HG03159 (cell line): ENCODE measurements around the gene ZFHX3.

ENCODE experiments used
- ATAC-seq: cut with Tn5 transposase; IDR thresholded peaks from one replicate; pipeline ENCODE4 v1.9.1; 2021; ENCODE audit warnings: mild to moderate bottlenecking, moderate library complexity; ENCODE audit not compliant: unreplicated experiment

The ZFHX3 gene

DNA sequence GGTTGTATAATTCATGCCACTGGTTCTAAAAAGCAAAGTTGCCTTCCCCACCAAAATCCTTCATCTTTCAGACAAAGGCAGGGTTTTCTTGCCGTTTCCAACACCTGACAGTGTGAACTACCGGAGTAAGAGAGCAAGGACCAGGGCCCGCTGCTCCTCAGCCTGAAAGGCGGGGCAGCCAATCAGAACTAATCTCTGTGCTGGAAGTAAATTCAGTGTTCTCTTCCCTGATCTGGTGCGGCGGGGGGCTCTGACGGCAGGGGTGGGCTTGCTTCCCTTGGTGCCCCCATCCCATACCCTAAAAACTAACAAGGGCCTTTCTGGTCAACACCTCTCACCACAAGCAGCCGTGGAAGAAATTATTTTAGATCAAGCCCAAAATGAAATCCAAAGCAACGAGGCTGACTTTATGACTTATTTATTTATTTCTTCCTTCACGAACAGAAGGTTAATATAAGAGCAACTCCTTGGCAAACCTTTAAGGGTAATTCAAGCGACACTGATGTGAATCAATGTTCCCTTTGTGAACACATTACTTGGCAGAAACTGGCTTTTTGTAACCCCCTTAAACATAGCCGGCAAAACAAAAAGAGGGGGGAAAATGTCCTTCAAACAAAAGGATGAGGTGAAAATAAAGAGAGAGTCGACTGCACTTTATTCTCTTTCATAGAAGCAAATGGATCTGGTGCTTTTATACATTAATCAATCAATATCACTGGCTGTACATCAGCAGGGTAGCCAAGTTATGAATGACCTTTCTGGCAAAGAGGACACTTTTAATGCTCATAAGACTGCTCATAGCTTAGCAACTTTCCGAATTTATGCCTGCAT is 189.9 kb downstream of the ZFHX3 start:
- no peak for ATAC-seq

DNA sequence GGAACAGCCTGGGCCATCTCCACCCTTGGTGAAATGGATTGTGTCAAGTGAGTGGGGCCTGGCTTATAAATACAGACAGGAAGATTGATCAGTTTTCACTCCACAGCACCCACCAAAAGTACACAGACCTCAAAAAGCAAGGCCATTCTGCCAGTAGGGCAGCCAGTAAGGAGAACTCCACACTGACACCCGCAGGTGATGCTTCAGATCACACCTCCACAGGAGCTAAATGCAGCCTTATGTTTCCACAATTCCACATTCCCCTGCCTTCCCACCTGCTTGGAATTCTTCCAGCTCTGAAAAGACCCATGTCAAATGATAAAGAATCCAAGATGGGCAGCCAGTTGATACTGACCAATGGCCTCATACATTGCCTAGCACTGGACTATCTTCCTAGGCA is 191.1 kb downstream of the ZFHX3 start:
- ATAC-seq, result no peak

DNA sequence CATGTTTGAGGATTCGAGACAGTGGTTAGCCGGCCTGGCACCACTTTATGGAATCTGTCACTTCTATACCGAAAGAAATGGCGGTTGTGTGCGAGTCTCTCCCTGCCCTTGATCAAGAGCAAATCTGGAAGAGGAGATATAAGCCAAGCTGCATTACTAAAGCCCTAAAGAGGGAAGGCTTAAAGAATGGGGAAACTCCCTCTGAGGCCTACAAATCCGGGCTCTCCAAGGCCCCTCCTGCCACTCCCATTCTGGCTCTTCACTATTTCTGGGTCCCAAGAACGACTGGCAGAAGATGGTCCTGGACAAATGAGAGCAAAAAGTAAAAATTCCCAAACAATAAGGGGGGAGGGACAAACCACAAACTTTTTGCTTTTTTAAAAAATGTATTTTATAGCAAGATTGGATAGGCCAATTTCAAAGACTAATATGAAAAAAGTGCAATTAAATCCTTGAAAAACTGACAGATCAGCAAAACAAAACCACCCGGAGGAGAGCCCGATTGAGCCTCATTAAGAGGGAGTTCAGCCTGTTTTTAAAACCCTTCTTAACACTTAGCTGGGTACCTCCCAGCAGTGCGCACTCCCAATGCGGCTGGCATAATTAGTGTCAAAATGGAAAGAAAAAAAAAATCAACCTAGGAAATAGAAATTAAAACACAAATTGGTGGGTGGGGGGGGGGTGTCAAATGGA is 193.5 kb downstream of the ZFHX3 start:
- ATAC-seq, result no peak

DNA sequence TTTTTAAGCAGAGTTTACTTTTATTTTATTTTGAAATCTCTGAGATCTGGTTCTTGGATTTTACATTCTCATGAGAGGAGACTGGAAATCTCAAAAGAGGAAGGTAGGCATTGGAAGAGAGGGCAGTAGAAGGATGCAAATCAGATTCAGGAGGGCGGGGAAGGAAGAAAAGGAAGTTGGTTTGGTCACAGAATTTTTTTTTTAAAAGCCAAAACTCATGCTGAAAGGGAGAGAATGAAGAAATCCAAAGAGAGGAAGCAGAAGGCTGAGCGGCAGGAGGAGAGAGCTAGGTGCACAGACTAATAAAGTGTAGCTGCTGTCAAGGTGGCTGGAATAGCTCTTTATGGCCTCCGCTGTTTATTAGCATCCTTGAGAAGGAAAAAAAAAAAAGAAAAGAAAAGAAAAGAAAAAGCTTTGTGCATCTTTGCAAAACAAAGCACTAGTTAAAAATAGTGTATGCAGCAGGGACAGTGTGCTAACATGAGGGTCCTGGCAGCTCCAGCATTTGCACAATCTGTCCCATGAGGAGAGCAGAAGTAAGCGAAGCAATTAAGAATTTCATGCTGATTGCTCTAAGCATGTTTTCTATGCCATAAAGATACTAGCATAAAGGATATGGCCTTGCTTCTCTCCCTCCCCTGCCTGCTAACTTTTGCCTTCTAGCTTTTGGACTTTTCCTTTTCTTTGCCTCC is 194.2 kb downstream of the ZFHX3 start:
- no peak for ATAC-seq

DNA sequence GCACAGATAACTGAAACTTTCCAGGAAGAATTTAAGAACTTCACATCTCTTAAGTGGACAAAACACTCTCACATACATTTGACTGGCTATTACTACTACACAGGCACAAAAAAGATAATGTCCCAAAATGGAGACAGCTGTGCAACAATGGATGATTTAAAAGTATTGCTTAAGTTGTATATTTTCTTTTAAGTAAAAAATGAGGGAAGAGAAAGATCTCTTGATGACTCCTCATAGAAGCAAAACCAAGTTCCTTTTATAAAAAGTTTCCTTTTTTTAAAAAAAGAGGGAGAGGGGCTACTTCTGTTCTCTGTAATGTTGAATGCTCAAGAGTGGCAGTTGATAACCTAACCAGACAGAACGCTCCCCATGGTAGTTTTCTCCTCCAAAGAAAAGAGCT is 195.5 kb downstream of the ZFHX3 start:
- ATAC-seq, result no peak

DNA sequence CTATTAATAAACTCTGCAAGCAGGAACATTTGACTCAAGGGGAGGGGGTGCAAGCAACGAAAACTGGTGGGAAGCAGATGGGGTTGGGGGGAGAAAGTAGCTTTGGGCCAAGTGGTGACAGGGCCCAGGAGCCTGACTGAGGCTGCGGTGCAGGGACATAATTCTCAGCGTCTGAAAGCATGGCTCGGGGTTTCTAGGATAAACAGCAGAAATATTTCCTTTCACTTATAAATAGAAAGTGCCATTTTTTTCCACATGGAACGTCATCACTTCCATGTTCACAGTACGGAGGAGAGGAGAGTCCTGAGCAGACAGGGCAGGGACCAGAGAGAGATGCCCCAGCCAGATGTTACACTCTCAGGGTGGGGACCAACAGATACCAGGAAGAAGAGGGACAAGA is 197.1 kb downstream of the ZFHX3 start:
- ATAC-seq, result no peak

DNA sequence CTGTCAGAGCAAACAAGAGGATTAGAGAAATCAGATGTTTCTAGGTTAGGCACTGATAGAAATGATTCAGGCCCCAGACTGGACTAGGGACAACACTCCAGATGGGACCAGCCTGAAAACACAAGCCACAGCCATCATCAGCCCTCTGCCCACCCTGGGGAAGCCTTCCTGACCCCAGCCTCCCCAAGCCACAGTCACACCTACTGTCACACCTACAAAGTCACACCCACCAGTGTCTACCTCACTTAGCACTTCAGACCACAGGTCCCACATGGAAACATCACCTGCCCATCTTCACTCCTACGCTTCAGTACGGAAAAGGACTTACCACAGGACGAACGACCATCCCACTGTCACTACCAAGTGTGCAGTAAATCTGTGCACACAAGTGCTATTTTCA is 197.9 kb downstream of the ZFHX3 start:
- no peak for ATAC-seq

DNA sequence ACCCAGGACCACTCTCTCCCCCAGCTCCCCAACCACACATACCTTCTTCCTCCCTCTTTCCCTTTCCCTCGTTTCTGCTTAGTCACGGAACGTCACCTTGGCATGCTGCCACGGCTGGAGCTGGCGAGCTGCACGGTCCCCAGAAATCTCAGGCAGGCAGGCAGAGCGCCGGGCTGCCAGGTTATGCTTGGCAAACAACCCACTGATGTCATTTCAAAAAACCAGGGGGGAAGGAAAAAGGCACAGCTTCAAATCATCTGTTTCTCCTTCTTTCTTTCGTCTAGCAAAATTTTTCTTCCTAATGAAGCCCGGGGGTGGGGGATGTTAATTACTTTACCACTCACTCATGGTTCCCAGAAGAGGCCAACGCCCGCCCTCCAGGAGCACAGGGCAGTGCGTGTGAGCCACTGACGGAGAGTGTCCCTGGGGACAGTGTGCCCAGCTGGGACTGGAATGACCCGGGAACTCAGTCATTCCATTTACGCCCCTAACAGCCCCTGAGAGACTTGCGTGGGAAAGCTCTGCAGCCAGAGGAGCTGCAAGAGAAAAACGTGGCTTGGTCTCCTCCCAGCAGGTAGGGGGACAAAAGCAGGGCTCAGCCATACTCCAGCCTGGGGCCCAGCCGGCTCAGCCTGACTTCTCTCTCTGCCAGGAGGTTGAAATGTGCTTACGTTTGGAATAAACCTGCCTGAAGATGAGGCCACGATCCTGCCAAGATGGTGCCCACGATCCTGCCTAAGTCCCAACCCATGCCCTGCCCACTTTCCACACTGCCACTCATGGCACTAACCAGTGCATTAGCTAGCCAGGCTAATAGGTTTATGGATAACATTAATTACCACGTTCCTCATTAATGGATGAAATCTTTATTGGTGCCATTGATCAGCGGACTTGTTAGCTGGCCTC is 198.9 kb downstream of the ZFHX3 start:
- no peak for ATAC-seq

DNA sequence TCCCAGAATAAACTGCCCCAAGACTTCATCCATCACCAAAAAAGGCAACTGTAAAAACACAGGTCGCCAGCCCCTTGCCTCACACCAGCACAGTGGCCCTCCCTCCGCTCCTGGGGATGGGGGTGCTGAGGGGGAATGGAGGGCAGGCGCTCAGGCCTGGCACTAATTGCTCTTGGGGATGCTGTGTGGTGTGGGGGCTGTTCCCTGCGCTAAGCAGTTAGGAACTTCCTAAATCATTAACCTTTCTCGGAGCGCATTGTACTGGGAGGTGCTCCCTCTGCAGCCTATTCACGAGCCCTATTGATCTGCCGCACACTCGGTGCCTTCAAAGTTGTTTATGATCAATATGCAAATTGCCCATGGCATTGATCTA is 199.9 kb downstream of the ZFHX3 start:
- ATAC-seq, result no peak

DNA sequence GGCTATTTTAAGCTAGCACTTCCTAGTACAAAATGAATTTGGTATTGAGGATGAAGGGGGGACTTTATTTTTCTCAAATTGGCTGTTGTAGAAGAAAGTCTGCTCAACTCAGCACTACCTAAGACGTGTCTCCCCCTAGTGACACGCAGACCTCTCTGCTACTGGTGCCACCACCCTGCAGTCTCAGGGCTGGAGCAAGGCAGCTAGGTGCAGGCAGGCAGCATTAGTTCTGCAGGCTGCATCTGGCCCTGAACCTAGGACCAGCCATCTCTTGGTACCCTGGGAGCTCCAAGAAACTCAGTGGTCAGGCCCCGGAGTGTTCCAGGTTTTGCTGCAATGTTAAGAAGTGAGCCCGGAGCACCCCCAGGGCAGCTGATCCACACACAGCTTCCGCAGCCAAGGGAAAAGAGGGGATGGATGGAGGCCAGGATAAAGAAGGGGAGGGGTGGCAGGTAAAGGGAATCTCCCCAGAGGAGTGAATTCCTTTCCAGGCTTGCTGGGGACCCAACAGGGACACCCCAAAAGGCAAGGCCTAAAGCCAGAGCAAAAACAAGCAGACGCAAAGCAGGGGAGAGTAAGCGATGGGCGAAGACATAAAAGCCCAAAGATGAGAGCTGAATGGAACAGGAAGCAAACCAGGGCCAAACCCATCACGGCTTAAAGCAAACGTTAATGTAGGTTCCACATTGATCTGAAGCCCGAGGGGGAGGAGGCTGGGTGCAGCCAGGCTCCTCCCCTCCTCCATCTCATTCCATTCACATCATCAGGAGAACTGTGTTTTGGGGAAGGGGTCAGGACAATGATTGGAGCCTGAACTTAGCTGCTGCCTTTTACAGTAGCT is 200.5 kb downstream of the ZFHX3 start:
- no peak for ATAC-seq

DNA sequence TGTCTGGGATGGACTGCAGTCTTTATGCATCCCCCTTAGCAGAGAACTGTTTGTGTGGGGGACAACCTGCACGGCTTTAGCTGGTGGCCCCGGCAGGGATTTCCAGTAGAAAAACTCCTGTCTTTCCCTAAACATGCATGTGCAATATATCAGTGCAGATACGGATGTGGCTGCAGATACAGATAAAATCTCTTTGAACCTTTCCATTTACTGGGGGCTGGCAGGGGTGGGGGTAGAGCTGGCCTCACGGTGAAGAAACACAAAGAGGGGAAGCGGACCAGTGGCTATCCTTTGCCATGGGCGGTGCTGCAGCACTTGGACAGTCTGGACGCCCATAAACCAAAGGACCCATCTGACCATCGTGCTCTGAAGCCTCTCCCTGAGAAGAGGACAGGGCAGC is 201.3 kb downstream of the ZFHX3 start:
- ATAC-seq, result no peak

DNA sequence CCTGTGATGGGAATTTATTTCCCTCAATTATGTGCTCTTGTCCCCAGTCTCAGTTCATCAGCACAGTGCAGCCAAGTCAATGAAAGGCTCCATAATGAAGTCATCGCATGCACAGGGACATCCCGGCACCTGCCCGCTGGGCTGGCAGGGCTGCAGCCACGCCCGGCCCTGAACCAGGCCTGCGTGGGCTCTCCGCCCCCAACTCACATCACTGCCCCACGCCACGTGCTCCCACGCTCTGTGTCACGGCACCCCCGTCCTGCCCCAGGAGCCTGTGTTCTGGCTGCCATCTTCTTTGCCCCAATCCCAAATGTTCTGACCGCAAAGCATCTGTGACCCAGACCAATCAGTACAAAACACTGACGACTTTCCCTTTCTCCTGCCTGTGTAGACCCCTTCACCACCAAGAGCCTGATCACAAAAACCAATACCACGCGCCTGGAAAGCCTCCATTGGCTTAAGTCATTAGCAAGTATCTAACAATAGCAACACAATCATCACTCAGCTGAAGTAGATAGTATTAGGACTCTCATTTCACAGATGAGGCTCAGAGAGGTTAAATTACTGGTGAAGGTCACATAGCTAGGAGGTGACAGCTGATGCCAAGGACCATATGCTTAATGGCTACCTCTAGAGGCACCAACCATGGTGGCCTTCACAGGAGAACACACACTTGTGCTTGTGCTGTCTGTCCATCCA is 202.5 kb downstream of the ZFHX3 start:
- no peak for ATAC-seq

DNA sequence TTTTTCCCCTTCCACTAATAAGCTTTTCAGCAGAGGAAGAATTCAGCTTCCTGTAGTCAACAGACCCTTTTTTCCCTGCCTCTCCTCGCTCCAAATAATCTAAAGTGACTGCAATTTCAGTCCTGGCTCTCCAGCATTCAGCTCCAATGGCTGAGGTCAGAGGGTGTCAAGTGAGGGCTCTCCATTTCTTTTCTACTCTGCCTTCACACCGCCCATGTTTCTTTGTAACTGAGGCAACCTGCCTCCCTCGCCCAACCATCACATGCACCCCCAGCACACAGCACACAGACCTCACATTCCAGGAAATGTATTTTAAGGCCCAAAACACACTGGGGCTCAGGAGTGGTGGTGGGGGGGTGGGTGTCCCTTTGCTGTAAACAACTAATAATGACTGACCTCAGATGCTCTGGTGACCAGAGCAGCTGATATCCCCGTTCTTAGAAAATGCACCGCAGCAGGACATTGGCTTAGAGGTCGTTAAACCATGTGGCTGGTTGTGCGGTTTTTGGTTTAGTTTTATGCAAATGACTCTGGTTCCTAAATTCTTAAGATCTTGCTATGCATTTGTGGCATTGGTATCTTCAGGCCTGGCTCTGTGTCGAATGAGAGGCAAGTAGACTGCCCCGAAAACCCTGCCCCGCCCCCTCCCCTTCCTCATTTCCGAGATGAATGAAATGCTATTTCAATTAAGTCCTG is 203.6 kb downstream of the ZFHX3 start:
- no peak for ATAC-seq

DNA sequence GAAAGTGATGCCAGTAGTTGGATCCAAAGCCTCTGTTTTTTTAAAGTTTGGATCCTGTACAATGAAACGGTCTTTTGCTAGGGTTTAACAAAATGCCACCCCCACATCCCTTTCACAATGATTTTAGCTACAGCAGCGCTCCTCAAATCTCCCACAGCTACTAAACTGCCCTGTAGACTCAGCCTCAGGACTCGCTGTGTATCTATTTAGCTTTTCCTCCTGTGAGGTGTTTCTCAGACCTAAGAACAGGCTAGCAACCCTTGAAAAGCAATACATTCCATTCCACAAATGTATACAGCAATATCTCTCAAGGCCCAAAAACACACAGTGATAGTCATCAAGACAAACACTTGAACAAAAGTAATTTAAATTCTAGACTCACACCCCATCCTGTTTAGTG is 206.4 kb downstream of the ZFHX3 start:
- ATAC-seq, result no peak

DNA sequence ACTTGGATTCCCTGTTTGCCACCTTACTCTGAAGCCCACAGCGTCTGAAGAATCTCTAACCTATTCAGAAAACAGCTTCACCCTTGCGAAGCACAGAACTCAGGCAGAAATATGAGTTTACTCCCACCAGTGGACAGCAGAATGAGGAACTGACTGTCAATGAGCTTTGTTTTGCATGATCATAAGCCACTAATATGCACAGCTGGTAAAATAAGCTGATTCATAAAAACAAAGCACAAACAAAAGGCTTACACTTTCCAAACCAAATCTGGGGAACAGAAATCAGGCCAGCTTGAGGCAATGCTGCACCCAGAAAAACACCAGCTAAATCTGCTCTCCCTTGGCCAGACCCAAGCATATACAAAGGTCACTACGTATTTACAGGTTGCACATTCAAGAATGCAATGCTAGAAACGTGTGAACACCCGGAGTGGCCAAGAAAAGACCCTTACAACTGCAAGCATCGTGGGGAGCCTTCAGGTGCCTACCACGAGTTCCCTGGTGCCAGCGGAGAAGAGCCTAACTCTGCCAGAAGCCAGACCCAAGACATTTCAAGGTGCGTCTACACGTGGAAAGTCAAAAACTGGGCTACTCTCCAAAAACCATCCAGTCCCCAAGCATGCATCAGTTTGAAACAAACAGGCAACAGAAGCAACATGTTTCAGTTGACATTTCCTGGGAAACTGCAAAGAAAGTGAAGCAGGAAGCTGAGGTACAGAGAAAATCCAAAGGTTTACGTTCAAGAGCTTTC is 207.1 kb downstream of the ZFHX3 start:
- ATAC-seq, result peak; percentile 53

DNA sequence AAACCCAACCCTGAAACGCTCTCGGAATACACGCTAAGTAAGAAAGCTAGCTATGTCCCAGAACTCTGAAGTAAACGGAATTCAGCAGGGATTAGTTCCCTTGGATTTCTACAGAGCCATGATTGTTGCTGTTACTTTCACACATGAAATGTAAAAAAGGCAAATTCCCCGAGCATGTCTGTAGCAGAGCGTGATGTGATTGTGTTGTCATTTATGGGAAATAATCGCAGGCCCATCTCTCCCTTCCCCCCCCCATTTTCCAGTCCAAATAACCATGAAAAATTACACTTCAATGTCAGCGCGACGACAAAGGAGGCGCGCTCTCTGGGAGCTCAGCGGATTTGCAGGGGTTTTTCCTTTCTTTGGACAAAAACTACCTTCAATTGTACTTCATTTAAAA is 209.0 kb downstream of the ZFHX3 start:
- ATAC-seq, result no peak

DNA sequence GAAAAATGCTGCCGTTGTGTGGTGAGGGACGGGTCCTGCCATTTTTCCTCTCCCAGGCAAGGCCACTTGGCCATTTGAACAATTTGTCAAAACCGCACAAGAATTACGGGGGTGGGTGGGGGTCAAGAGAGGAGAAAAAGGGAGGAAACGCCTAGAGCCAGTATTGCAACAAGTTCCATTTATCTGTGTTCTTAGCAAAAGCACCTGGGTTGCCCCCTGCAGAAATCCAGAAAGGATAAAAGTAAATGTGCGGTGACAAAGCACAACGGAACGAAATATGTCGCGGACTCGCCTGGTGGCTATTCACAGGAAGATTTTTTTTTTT is 209.4 kb downstream of the ZFHX3 start:
- no peak for ATAC-seq

DNA sequence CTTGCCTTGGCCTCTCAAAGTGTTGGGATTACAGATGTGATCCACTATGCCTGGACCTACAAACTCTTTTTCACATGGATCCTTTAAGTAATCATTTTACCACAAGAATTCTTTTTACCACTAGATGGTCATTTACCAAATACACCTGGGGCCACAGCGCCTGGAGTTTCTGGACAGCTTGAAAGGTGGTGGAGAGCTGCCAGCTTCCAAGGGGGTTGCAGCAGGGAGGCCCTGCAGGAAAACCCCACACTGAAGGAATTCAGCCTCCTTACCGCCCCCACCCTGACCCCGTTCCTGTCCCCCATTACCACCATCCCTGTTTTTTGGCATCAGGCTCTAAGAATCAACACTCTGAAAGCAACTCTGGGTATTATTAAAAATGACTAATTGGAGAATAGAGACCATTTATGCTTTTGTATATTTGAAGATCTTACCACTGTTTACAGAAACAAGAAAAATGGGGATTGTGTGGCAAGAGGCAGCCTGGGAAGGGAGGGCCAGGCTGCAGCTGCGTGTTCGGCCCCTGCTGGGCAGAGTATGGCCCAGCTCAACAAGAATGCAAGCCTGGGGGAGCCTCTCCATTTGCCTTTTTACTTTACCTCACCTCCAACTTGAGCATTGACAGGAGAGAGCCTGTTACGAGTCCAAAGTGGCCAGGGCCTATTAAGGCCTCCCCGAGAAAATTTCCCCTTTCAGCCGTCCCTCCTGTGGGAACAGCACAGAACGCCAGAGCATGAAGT is 209.9 kb downstream of the ZFHX3 start:
- ATAC-seq, result no peak
